ENCODE measurements around the gene PAX5.

DNA sequence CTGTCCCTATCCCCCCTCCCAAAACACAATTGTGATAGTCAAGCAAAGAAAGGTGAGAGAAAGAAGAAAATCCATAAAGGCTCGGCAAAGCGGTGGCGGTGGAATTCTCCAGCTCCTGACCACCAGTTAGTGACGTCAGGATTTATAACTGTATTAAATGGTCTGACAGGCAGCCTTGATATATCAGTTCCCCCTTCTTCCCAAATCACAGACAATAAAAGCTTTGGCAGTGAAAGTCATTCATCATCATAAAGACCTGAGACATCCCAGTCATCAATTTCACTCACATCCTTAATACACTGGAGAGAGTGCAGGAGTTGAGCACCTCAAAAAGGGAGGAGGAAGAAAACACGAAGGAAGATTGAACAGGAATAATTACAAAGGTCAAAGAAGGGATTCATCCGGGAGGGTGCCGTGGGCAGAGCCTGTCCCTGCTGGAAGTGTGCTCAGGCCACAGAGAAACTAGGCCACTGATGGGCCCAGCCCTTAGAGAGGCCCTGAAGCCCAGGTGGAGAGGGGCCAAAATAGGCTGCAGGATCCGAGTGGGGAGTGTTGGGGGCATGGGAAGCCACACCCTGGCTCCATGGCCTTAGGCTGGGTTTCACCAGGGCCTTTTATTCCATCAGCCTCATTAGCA is 131.9 kb downstream of the PAX5 start:
- TF ChIP-seq SUZ12 (IDR thresholded peaks at IDR 0.05; ENCODE audit: extremely low read depth, insufficient read depth, insufficient read length) (no peak), YY1 (IDR thresholded peaks at IDR 0.05; ENCODE audit: insufficient read depth, insufficient read length) (no peak)

Data from NT2/D1 (cell line).